ENCODE results near the gene CCDC34. TPM values are rescaled to one million over a fixed set of nuclear protein-coding genes. Genes with fewer than 3 reads are reported as not detected.

Gene CCDC34
- polyA plus RNA-seq, 1 donor from 2014 or later, result 13.3 TPM

DNA sequence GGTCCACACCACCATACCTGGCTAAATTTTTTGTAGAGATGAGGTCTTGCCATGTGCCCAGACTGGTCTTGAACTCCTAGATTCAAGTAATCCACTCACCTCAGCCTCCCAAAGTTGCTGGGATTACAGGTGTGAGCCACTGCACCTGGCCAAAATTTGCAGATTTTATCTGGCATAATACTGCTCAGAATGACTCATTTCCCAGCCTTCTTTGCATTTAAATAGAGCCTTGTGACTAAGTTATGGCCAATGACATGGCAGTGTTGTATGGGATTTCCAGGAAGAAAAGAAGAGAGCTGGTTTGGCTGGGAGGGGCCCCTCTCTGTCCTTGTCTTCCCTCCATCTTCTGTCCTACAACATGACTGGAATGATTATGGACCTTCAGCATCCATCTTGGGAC is 55.8 kb downstream of the CCDC34 start:
- Histone ChIP-seq H2AFZ (ENCODE audit: low read depth, low read length) (no peak overlapping the region), H4K20me1 (ENCODE audit: insufficient read depth) (no peaks in the 10 kb centered on the region), H3K9me3 (ENCODE audit: low read length) (no peaks in the 10 kb centered on the region), H3K9me2 (ENCODE audit: insufficient read depth, low read length) (no peaks in the 10 kb centered on the region), H3F3A (ENCODE audit: insufficient read depth, low read length, poor library complexity, severe bottlenecking) (no peaks in the 10 kb centered on the region), H3K9ac (ENCODE audit: low read length) (no peak overlapping the region), H3K27me3 (ENCODE audit: insufficient read depth, low read depth, low read length) (no peaks in the 10 kb centered on the region), H3K27ac (ENCODE audit: low read length) (no peak overlapping the region), H3K36me3 (ENCODE audit: insufficient read depth, low read length) (no peaks in the 10 kb centered on the region), H3K4me3 (ENCODE audit: low read length) (no peak overlapping the region), H3K4me2 (ENCODE audit: low read length) (no peak overlapping the region), H3K79me2 (replicated peaks; ENCODE audit: insufficient read depth, low read length) (no peaks in the 10 kb centered on the region)
- TF ChIP-seq EP300 (conservative IDR thresholded peaks at IDR 0.05; ENCODE audit: poor library complexity, severe bottlenecking), result no peak

DNA sequence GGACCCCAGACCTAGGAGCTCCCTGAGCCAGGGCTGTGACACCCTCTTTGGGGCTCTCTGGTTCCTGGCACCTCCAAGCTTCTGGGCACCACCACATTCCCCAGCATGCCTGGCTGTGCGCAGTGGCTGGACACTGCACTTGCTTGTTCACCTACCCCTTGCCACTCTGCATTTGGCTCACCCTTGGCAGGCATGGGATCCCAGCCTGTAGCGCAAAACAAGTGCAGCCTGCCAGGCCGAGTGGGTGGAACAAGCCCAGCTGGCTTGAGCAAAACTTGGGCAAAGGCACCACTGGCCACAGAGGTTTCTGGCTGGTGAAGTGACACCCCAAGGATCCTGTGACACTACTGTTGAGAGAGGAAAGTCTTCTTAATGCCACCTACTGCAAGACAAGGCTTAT is 57.3 kb downstream of the CCDC34 start:
- TF ChIP-seq EP300 (conservative IDR thresholded peaks at IDR 0.05; ENCODE audit: poor library complexity, severe bottlenecking) (no peak), CTCF (IDR thresholded peaks at IDR 0.05; ENCODE audit: poor library complexity, severe bottlenecking) (no peak)
- TF ChIP-seq, protein P1, sequence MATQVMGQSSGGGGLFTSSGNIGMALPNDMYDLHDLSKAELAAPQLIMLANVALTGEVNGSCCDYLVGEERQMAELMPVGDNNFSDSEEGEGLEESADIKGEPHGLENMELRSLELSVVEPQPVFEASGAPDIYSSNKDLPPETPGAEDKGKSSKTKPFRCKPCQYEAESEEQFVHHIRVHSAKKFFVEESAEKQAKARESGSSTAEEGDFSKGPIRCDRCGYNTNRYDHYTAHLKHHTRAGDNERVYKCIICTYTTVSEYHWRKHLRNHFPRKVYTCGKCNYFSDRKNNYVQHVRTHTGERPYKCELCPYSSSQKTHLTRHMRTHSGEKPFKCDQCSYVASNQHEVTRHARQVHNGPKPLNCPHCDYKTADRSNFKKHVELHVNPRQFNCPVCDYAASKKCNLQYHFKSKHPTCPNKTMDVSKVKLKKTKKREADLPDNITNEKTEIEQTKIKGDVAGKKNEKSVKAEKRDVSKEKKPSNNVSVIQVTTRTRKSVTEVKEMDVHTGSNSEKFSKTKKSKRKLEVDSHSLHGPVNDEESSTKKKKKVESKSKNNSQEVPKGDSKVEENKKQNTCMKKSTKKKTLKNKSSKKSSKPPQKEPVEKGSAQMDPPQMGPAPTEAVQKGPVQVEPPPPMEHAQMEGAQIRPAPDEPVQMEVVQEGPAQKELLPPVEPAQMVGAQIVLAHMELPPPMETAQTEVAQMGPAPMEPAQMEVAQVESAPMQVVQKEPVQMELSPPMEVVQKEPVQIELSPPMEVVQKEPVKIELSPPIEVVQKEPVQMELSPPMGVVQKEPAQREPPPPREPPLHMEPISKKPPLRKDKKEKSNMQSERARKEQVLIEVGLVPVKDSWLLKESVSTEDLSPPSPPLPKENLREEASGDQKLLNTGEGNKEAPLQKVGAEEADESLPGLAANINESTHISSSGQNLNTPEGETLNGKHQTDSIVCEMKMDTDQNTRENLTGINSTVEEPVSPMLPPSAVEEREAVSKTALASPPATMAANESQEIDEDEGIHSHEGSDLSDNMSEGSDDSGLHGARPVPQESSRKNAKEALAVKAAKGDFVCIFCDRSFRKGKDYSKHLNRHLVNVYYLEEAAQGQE (IDR thresholded peaks at IDR 0.05; ENCODE audit: borderline replicate concordance), result no peak
- no peaks in the 10 kb centered on the region for H3K79me2 ChIP-seq (replicated peaks; ENCODE audit: insufficient read depth, low read length)
- no peaks in the 10 kb centered on the region for H3K36me3 ChIP-seq (ENCODE audit: insufficient read depth, low read length)
- no peaks in the 10 kb centered on the region for H3K9me3 ChIP-seq (ENCODE audit: low read length)
- H3K4me2 ChIP-seq (ENCODE audit: low read length), result no peak overlapping the region
- H3F3A ChIP-seq (ENCODE audit: insufficient read depth, low read length, poor library complexity, severe bottlenecking), result no peaks in the 10 kb centered on the region
- no peaks in the 10 kb centered on the region for H3K9me2 ChIP-seq (ENCODE audit: insufficient read depth, low read length)
- H2AFZ ChIP-seq (ENCODE audit: low read depth, low read length), result no peak overlapping the region
- H3K4me3 ChIP-seq (ENCODE audit: low read length), result no peak overlapping the region
- no peaks in the 10 kb centered on the region for H3K27me3 ChIP-seq (ENCODE audit: insufficient read depth, low read depth, low read length)
- H3K9ac ChIP-seq (ENCODE audit: low read length), result no peak overlapping the region
- H3K27ac ChIP-seq (ENCODE audit: low read length), result no peak overlapping the region
- no peaks in the 10 kb centered on the region for H4K20me1 ChIP-seq (ENCODE audit: insufficient read depth)

GRCh38 chr11:27304514-27304913 is 58.5 kb downstream of the CCDC34 start:
- Histone ChIP-seq H3K4me2 (ENCODE audit: low read length) (no peak overlapping the region), H2AFZ (ENCODE audit: low read depth, low read length) (no peak overlapping the region), H3F3A (ENCODE audit: insufficient read depth, low read length, poor library complexity, severe bottlenecking) (no peaks in the 10 kb centered on the region), H3K27me3 (ENCODE audit: insufficient read depth, low read depth, low read length) (no peaks in the 10 kb centered on the region), H3K9ac (ENCODE audit: low read length) (no peak overlapping the region), H4K20me1 (ENCODE audit: insufficient read depth) (no peaks in the 10 kb centered on the region), H3K27ac (ENCODE audit: low read length) (no peak overlapping the region), H3K9me2 (ENCODE audit: insufficient read depth, low read length) (no peaks in the 10 kb centered on the region), H3K79me2 (replicated peaks; ENCODE audit: insufficient read depth, low read length) (no peaks in the 10 kb centered on the region), H3K4me3 (ENCODE audit: low read length) (no peak overlapping the region), H3K9me3 (ENCODE audit: low read length) (no peaks in the 10 kb centered on the region), H3K36me3 (ENCODE audit: insufficient read depth, low read length) (no peaks in the 10 kb centered on the region)
- no peak for TF ChIP-seq EP300 (conservative IDR thresholded peaks at IDR 0.05; ENCODE audit: poor library complexity, severe bottlenecking)
- TF ChIP-seq MXI1 (conservative IDR thresholded peaks at IDR 0.05; ENCODE audit: poor library complexity, severe bottlenecking), result no peak
- no peak for TF ChIP-seq RAD21 (conservative IDR thresholded peaks at IDR 0.05)
- TF ChIP-seq, protein P1 (IDR thresholded peaks at IDR 0.05; ENCODE audit: borderline replicate concordance), result no peak

Data from neural cell (in vitro differentiated cells).